ENCODE results near the gene PLEKHB1. TPM values are rescaled to one million over a fixed set of nuclear protein-coding genes. Genes with fewer than 3 reads are reported as not detected.

The PLEKHB1 gene
- total RNA-seq, 3 donors from 2014 or later (not counting 1 experiment from before 2014, with no cell fraction given), result 2.9 to 4.3 (median 3.9) TPM

- H3K27me3 Mint-ChIP-seq (ENCODE audit: low read depth in 2 of 2), result peaks cover 0 to 10% of the 10 kb centered on the region in 2 donors
- ATAC-seq (no peak), DNase-seq (no peak)
- 79% methylated on average over 8 of the region's 8 CpGs for WGBS (ENCODE audit: insufficient coverage)
- H3K4me3 Mint-ChIP-seq, result no peak overlapping the region
- Histone ChIP-seq H3K4me1 (ENCODE audit: control insufficient read depth, insufficient read depth, low read length) (peaks cover 13% of the 10 kb centered on the region), H3K27me3 (ENCODE audit: control insufficient read depth, insufficient read depth, low read length) (no peaks in the 10 kb centered on the region), H3K27ac (ENCODE audit: low read length) (no peak overlapping the region), H3K36me3 (ENCODE audit: control insufficient read depth, insufficient read depth, low read length) (no peaks in the 10 kb centered on the region), H3K4me3 (ENCODE audit: low read length) (no peak overlapping the region), H3K9me3 (ENCODE audit: control insufficient read depth, insufficient read depth, low read length) (no peaks in the 10 kb centered on the region)
- intact Hi-C loops (cut with micrococcal nuclease), result no loop called here
- H3K27ac Mint-ChIP-seq, result no peak overlapping the region
- no peaks in the 10 kb centered on the region for H3K9me3 Mint-ChIP-seq
- no peak for TF ChIP-seq CTCF (IDR thresholded peaks at IDR 0.05)
- H3K4me1 Mint-ChIP-seq, result peaks cover 4 to 10% of the 10 kb centered on the region in 2 donors
- H3K36me3 Mint-ChIP-seq, result no peaks in the 10 kb centered on the region
These were observed 2.2 kb downstream of the PLEKHB1 start for GRCh38 chr11:73648571-73649046.

- TF ChIP-seq CTCF (IDR thresholded peaks at IDR 0.05), result no peak
- Mint-ChIP-seq H3K27me3 (ENCODE audit: low read depth in 2 of 2) (peaks cover 0 to 10% of the 10 kb centered on the region in 2 donors), H3K36me3 (no peaks in the 10 kb centered on the region), H3K4me1 (peaks cover 4 to 10% of the 10 kb centered on the region in 2 donors), H3K4me3 (peak overlapping the region; percentile 51), H3K9me3 (no peaks in the 10 kb centered on the region), H3K27ac (no peak overlapping the region)
- ATAC-seq, result no peak
- H3K4me3 ChIP-seq (ENCODE audit: low read length), result no peak overlapping the region
- H3K36me3 ChIP-seq (ENCODE audit: control insufficient read depth, insufficient read depth, low read length), result no peaks in the 10 kb centered on the region
- DNase-seq, result no peak
- H3K27ac ChIP-seq (ENCODE audit: low read length), result no peak overlapping the region
- no peaks in the 10 kb centered on the region for H3K9me3 ChIP-seq (ENCODE audit: control insufficient read depth, insufficient read depth, low read length)
- 88% methylated on average over 9 of the region's 9 CpGs for WGBS (ENCODE audit: insufficient coverage)
- H3K27me3 ChIP-seq (ENCODE audit: control insufficient read depth, insufficient read depth, low read length), result no peaks in the 10 kb centered on the region
- intact Hi-C loops (cut with micrococcal nuclease), result no loop called here
- peaks cover 13% of the 10 kb centered on the region for H3K4me1 ChIP-seq (ENCODE audit: control insufficient read depth, insufficient read depth, low read length)
These were observed 2.8 kb downstream of the PLEKHB1 start for GRCh38 chr11:73649206-73649605.

GRCh38 chr11:73650400-73650799, 4.0 kb downstream of the PLEKHB1 start:
- intact Hi-C loops (cut with micrococcal nuclease), result no loop called here
- 96% methylated on average over 14 of the region's 14 CpGs for WGBS (ENCODE audit: insufficient coverage)
- no peak for TF ChIP-seq CTCF (IDR thresholded peaks at IDR 0.05)
- Histone ChIP-seq H3K27ac (ENCODE audit: low read length) (no peak overlapping the region), H3K4me1 (ENCODE audit: control insufficient read depth, insufficient read depth, low read length) (peaks cover 13% of the 10 kb centered on the region), H3K4me3 (ENCODE audit: low read length) (no peak overlapping the region), H3K9me3 (ENCODE audit: control insufficient read depth, insufficient read depth, low read length) (no peaks in the 10 kb centered on the region), H3K27me3 (ENCODE audit: control insufficient read depth, insufficient read depth, low read length) (no peaks in the 10 kb centered on the region), H3K36me3 (ENCODE audit: control insufficient read depth, insufficient read depth, low read length) (no peaks in the 10 kb centered on the region)
- Mint-ChIP-seq H3K4me3 (no peak overlapping the region), H3K4me1 (peaks cover 4 to 10% of the 10 kb centered on the region in 2 donors), H3K9me3 (no peaks in the 10 kb centered on the region), H3K27ac (no peak overlapping the region), H3K27me3 (ENCODE audit: low read depth in 2 of 2) (peaks cover 0 to 7% of the 10 kb centered on the region in 2 donors), H3K36me3 (no peaks in the 10 kb centered on the region)
- ATAC-seq (no peak), DNase-seq (no peak)

- intact Hi-C loops (cut with micrococcal nuclease), result no loop called here
- Histone ChIP-seq H3K4me1 (ENCODE audit: control insufficient read depth, insufficient read depth, low read length) (peaks cover 13% of the 10 kb centered on the region), H3K27ac (ENCODE audit: low read length) (no peak overlapping the region), H3K9me3 (ENCODE audit: control insufficient read depth, insufficient read depth, low read length) (no peaks in the 10 kb centered on the region), H3K36me3 (ENCODE audit: control insufficient read depth, insufficient read depth, low read length) (no peaks in the 10 kb centered on the region), H3K27me3 (ENCODE audit: control insufficient read depth, insufficient read depth, low read length) (no peaks in the 10 kb centered on the region), H3K4me3 (ENCODE audit: low read length) (no peak overlapping the region)
- no peak for DNase-seq
- 92% methylated on average over 5 of the region's 5 CpGs for WGBS (ENCODE audit: insufficient coverage)
- no peak for ATAC-seq
- TF ChIP-seq CTCF (IDR thresholded peaks at IDR 0.05), result no peak
- no peaks in the 10 kb centered on the region for H3K9me3 Mint-ChIP-seq
- H3K4me3 Mint-ChIP-seq, result no peak overlapping the region
- H3K4me1 Mint-ChIP-seq, result peaks cover 4 to 10% of the 10 kb centered on the region in 2 donors
- no peaks in the 10 kb centered on the region for H3K27me3 Mint-ChIP-seq (ENCODE audit: low read depth in 2 of 2)
- no peak overlapping the region for H3K27ac Mint-ChIP-seq
- no peaks in the 10 kb centered on the region for H3K36me3 Mint-ChIP-seq
These were observed 4.9 kb downstream of the PLEKHB1 start for GRCh38 chr11:73651252-73651651.

Data from natural killer cell (primary cell).